ENCODE measurements around the gene RNF222. TPM values are rescaled to one million over a fixed set of nuclear protein-coding genes. Genes with fewer than 3 reads are reported as not detected.
"Not testable (repeated sequence)": the region's sequence is repeated elsewhere in the genome, so short reads cannot be mapped to it uniquely, and the experiment has no call there.

RNF222 gene
- total and polyA plus RNA-seq, 2 donors, result 0.34 TPM; not detected in 1

- Histone ChIP-seq H3K9me3 (ENCODE audit: control insufficient read depth in 2 of 2, insufficient read depth in 1 of 2, low read length in 1 of 2) (no peaks in the 10 kb centered on the region), H3K4me1 (ENCODE audit: control insufficient read depth in 2 of 2, insufficient read depth in 2 of 2, low read length in 2 of 2) (no peaks in the 10 kb centered on the region), H3K36me3 (ENCODE audit: control insufficient read depth in 2 of 2, insufficient read depth in 2 of 2, low read length in 1 of 2) (no peaks in the 10 kb centered on the region), H3K27me3 (ENCODE audit: control insufficient read depth in 2 of 2, insufficient read depth in 1 of 2, low read length in 1 of 2) (peaks cover 0 to 3% of the 10 kb centered on the region in 2 donors), H3K27ac (ENCODE audit: low read depth in 1 of 2, low read length in 1 of 2) (no peak overlapping the region), H3K4me3 (ENCODE audit: low read length in 2 of 2) (no peak overlapping the region)
- no peak for DNase-seq (ENCODE audit: low read depth in 6 of 9, low spot score in 9 of 9)
- WGBS, result 94% methylated on average over 11 of the region's 11 CpGs
Measured at GRCh38 chr17:8405499-8406016, 7.9 kb upstream of the RNF222 start.

GRCh38 chr17:8402921-8403536 is 5.4 kb upstream of the RNF222 start:
- WGBS, result 95% methylated on average over 11 of the region's 11 CpGs
- peaks cover 0 to 2% of the 10 kb centered on the region in 2 donors for H3K27me3 ChIP-seq (ENCODE audit: control insufficient read depth in 2 of 2, insufficient read depth in 1 of 2, low read length in 1 of 2)
- no peak overlapping the region for H3K4me3 ChIP-seq (ENCODE audit: low read length in 2 of 2)
- H3K27ac ChIP-seq (ENCODE audit: low read depth in 1 of 2, low read length in 1 of 2), result no peak overlapping the region
- DNase-seq (ENCODE audit: low read depth in 6 of 9, low spot score in 9 of 9), result no peak
- H3K9me3 ChIP-seq (ENCODE audit: control insufficient read depth in 2 of 2, insufficient read depth in 1 of 2, low read length in 1 of 2), result no peaks in the 10 kb centered on the region
- H3K4me1 ChIP-seq (ENCODE audit: control insufficient read depth in 2 of 2, insufficient read depth in 2 of 2, low read length in 2 of 2), result no peaks in the 10 kb centered on the region
- no peaks in the 10 kb centered on the region for H3K36me3 ChIP-seq (ENCODE audit: control insufficient read depth in 2 of 2, insufficient read depth in 2 of 2, low read length in 1 of 2)

GRCh38 chr17:8401107-8401506 is 3.5 kb upstream of the RNF222 start:
- Histone ChIP-seq H3K9me3 (ENCODE audit: control insufficient read depth in 2 of 2, insufficient read depth in 1 of 2, low read length in 1 of 2) (no peaks in the 10 kb centered on the region), H3K36me3 (ENCODE audit: control insufficient read depth in 2 of 2, insufficient read depth in 2 of 2, low read length in 1 of 2) (no peaks in the 10 kb centered on the region), H3K4me1 (ENCODE audit: control insufficient read depth in 2 of 2, insufficient read depth in 2 of 2, low read length in 2 of 2) (no peaks in the 10 kb centered on the region), H3K4me3 (ENCODE audit: low read length in 2 of 2) (no peak overlapping the region), H3K27ac (ENCODE audit: low read depth in 1 of 2, low read length in 1 of 2) (no peak overlapping the region), H3K27me3 (ENCODE audit: control insufficient read depth in 2 of 2, insufficient read depth in 1 of 2, low read length in 1 of 2) (peaks cover 0 to 15% of the 10 kb centered on the region in 2 donors)
- no peak for DNase-seq (ENCODE audit: low read depth in 6 of 9, low spot score in 9 of 9)
- WGBS, result 97% methylated on average over 2 of the region's 2 CpGs

- Histone ChIP-seq H3K36me3 (ENCODE audit: control insufficient read depth in 2 of 2, insufficient read depth in 2 of 2, low read length in 1 of 2) (no peaks in the 10 kb centered on the region), H3K27ac (ENCODE audit: low read depth in 1 of 2, low read length in 1 of 2) (no peak overlapping the region), H3K27me3 (ENCODE audit: control insufficient read depth in 2 of 2, insufficient read depth in 1 of 2, low read length in 1 of 2) (peaks cover 0 to 15% of the 10 kb centered on the region in 2 donors), H3K4me3 (ENCODE audit: low read length in 2 of 2) (no peak overlapping the region), H3K9me3 (ENCODE audit: control insufficient read depth in 2 of 2, insufficient read depth in 1 of 2, low read length in 1 of 2) (no peaks in the 10 kb centered on the region), H3K4me1 (ENCODE audit: control insufficient read depth in 2 of 2, insufficient read depth in 2 of 2, low read length in 2 of 2) (no peaks in the 10 kb centered on the region)
- WGBS, result 86% methylated on average over 6 of the region's 6 CpGs
- DNase-seq (ENCODE audit: low read depth in 6 of 9, low spot score in 9 of 9), result no peak
Measured at GRCh38 chr17:8398980-8399379, 1.4 kb upstream of the RNF222 start.

GRCh38 chr17:8394497-8394896 is 3.1 kb downstream of the RNF222 start:
- 95% methylated on average over 9 of the region's 9 CpGs for WGBS
- not testable (repeated sequence) for H3K36me3 ChIP-seq (ENCODE audit: control insufficient read depth in 2 of 2, insufficient read depth in 2 of 2, low read length in 1 of 2); H3K4me3 ChIP-seq (ENCODE audit: low read length in 2 of 2); H3K9me3 ChIP-seq (ENCODE audit: control insufficient read depth in 2 of 2, insufficient read depth in 1 of 2, low read length in 1 of 2); H3K27ac ChIP-seq (ENCODE audit: low read depth in 1 of 2, low read length in 1 of 2); H3K4me1 ChIP-seq (ENCODE audit: control insufficient read depth in 2 of 2, insufficient read depth in 2 of 2, low read length in 2 of 2); DNase-seq (ENCODE audit: low read depth in 6 of 9, low spot score in 9 of 9)
- H3K27me3 ChIP-seq (ENCODE audit: control insufficient read depth in 2 of 2, insufficient read depth in 1 of 2, low read length in 1 of 2), result peaks cover 0 to 18% of the 10 kb centered on the region in 2 donors

- DNase-seq (ENCODE audit: low read depth in 6 of 9, low spot score in 9 of 9), result peak in 2 of 9 donors; percentile 18 to 45
- Histone ChIP-seq H3K9me3 (ENCODE audit: control insufficient read depth in 2 of 2, insufficient read depth in 1 of 2, low read length in 1 of 2) (no peaks in the 10 kb centered on the region), H3K36me3 (ENCODE audit: control insufficient read depth in 2 of 2, insufficient read depth in 2 of 2, low read length in 1 of 2) (no peaks in the 10 kb centered on the region), H3K4me3 (ENCODE audit: low read length in 2 of 2) (no peak overlapping the region), H3K27ac (ENCODE audit: low read depth in 1 of 2, low read length in 1 of 2) (no peak overlapping the region), H3K4me1 (ENCODE audit: control insufficient read depth in 2 of 2, insufficient read depth in 2 of 2, low read length in 2 of 2) (peaks cover 2 to 7% of the 10 kb centered on the region in 2 donors), H3K27me3 (ENCODE audit: control insufficient read depth in 2 of 2, insufficient read depth in 1 of 2, low read length in 1 of 2) (peaks cover 0 to 18% of the 10 kb centered on the region in 2 donors)
- 67% methylated on average over 8 of the region's 8 CpGs for WGBS
Measured at GRCh38 chr17:8393470-8394231, 4.0 kb downstream of the RNF222 start.

- no peak overlapping the region for H3K27ac ChIP-seq (ENCODE audit: low read depth in 1 of 2, low read length in 1 of 2)
- H3K36me3 ChIP-seq (ENCODE audit: control insufficient read depth in 2 of 2, insufficient read depth in 2 of 2, low read length in 1 of 2), result no peaks in the 10 kb centered on the region
- peaks cover 2 to 7% of the 10 kb centered on the region in 2 donors for H3K4me1 ChIP-seq (ENCODE audit: control insufficient read depth in 2 of 2, insufficient read depth in 2 of 2, low read length in 2 of 2)
- DNase-seq (ENCODE audit: low read depth in 6 of 9, low spot score in 9 of 9), result no peak
- no peaks in the 10 kb centered on the region for H3K9me3 ChIP-seq (ENCODE audit: control insufficient read depth in 2 of 2, insufficient read depth in 1 of 2, low read length in 1 of 2)
- H3K4me3 ChIP-seq (ENCODE audit: low read length in 2 of 2), result no peak overlapping the region
- H3K27me3 ChIP-seq (ENCODE audit: control insufficient read depth in 2 of 2, insufficient read depth in 1 of 2, low read length in 1 of 2), result peaks cover 0 to 16% of the 10 kb centered on the region in 2 donors
- 93% methylated on average over 46 of the region's 46 CpGs for WGBS
Measured at GRCh38 chr17:8392674-8393469, 4.8 kb downstream of the RNF222 start.

GRCh38 chr17:8392274-8392673 is 5.4 kb downstream of the RNF222 start:
- Histone ChIP-seq H3K4me1 (ENCODE audit: control insufficient read depth in 2 of 2, insufficient read depth in 2 of 2, low read length in 2 of 2) (peaks cover 2 to 7% of the 10 kb centered on the region in 2 donors), H3K36me3 (ENCODE audit: control insufficient read depth in 2 of 2, insufficient read depth in 2 of 2, low read length in 1 of 2) (no peaks in the 10 kb centered on the region), H3K4me3 (ENCODE audit: low read length in 2 of 2) (no peak overlapping the region), H3K27ac (ENCODE audit: low read depth in 1 of 2, low read length in 1 of 2) (no peak overlapping the region), H3K9me3 (ENCODE audit: control insufficient read depth in 2 of 2, insufficient read depth in 1 of 2, low read length in 1 of 2) (no peaks in the 10 kb centered on the region), H3K27me3 (ENCODE audit: control insufficient read depth in 2 of 2, insufficient read depth in 1 of 2, low read length in 1 of 2) (peaks cover 0 to 12% of the 10 kb centered on the region in 2 donors)
- 89% methylated on average over 18 of the region's 18 CpGs for whole genome bisulfite sequencing
- DNase-seq (ENCODE audit: low read depth in 6 of 9, low spot score in 9 of 9), result no peak
